T-helper 1 cell (primary cell): ENCODE results near the gene OAF.
"Not testable (repeated sequence)": the region's sequence is repeated elsewhere in the genome, so short reads cannot be mapped to it uniquely, and the experiment has no call there.

Experiments used
- DNase-seq, 5 donors: peaks; one replicate each; pipeline ENCODE4 v3.0.0-alpha.2; 2012 to 2020

Gene OAF

GRCh38 chr11:120244476-120245365 lies 33.9 kb downstream of the OAF start:
- DNase-seq = peak in 1 of 5 donors; percentile 14

- DNase-seq = no peak
These were observed 34.6 kb downstream of the OAF start for GRCh38 chr11:120245434-120245833.

GRCh38 chr11:120248551-120249278 lies 37.9 kb downstream of the OAF start:
- DNase-seq = peak in 1 of 5 donors; percentile 78

GRCh38 chr11:120249279-120250262 lies 38.7 kb downstream of the OAF start:
- DNase-seq = no peak

GRCh38 chr11:120253377-120253776 lies 42.5 kb downstream of the OAF start:
- DNase-seq = not testable (repeated sequence)

GRCh38 chr11:120254788-120255518 lies 44.1 kb downstream of the OAF start:
- no peak for DNase-seq

- no peak for DNase-seq
These were observed 44.7 kb downstream of the OAF start for GRCh38 chr11:120255519-120255866.

- no peak for DNase-seq
These were observed 45.3 kb downstream of the OAF start for GRCh38 chr11:120256178-120256577.

GRCh38 chr11:120256779-120257178 lies 45.9 kb downstream of the OAF start:
- no peak for DNase-seq

GRCh38 chr11:120257346-120257745 lies 46.5 kb downstream of the OAF start:
- no peak for DNase-seq

GRCh38 chr11:120258661-120259060 lies 47.8 kb downstream of the OAF start:
- no peak for DNase-seq

- DNase-seq = no peak
These were observed 48.4 kb downstream of the OAF start for GRCh38 chr11:120259241-120259640.

GRCh38 chr11:120259988-120260565 lies 49.2 kb downstream of the OAF start:
- no peak for DNase-seq

- no peak for DNase-seq
These were observed 49.8 kb downstream of the OAF start for GRCh38 chr11:120260616-120261015.

GRCh38 chr11:120261321-120261720 lies 50.5 kb downstream of the OAF start:
- no peak for DNase-seq

- no peak for DNase-seq
These were observed 51.1 kb downstream of the OAF start for GRCh38 chr11:120261931-120262330.

- DNase-seq = no peak
These were observed 56.5 kb downstream of the OAF start for GRCh38 chr11:120267319-120267718.

GRCh38 chr11:120268686-120269085 lies 57.9 kb downstream of the OAF start:
- DNase-seq = no peak

- no peak for DNase-seq
These were observed 59.6 kb downstream of the OAF start for GRCh38 chr11:120270386-120270785.

- DNase-seq = no peak
These were observed 60.8 kb downstream of the OAF start for GRCh38 chr11:120271672-120272071.

- no peak for DNase-seq
These were observed 61.5 kb downstream of the OAF start for GRCh38 chr11:120272303-120272702.

- no peak for DNase-seq
These were observed 62.6 kb downstream of the OAF start for GRCh38 chr11:120273432-120273831.
